Kidney (tissue), 14 donors: Measurements from ENCODE around the gene EPHA1. TPM values are rescaled to one million over a fixed set of nuclear protein-coding genes. Genes with fewer than 3 reads are reported as not detected.

Experiments
- DNase-seq, 5 donors: peaks; one replicate each; pipeline ENCODE4 v3.0.0-alpha.2; 2013 to 2020
- FAIRE-seq: peaks from 2 replicates; lab custom pipeline; 2012; peaks lifted over from hg19 to GRCh38; lab: Jason Lieb, UNC
- H3K27ac ChIP-seq, 2 donors: one replicate each; pipeline ENCODE4 v1.7.0; 2013; ENCODE audit warnings: low read depth in 2 of 2, low read length in 2 of 2, inconsistent platforms in 1 of 2
- H3K27me3 ChIP-seq: one replicate; pipeline ENCODE4 v1.7.1; 2013; ENCODE audit warnings: low read length, inconsistent platforms; ENCODE audit not compliant: control insufficient read depth, insufficient read depth
- H3K36me3 ChIP-seq, 3 donors: one replicate each; pipeline versions ENCODE4 v1.7.0 to v1.7.1; 2013; ENCODE audit warnings: low read length in 3 of 3, control low read depth in 1 of 3, inconsistent platforms in 1 of 3; ENCODE audit not compliant: insufficient read depth in 3 of 3, control insufficient read depth in 2 of 3
- H3K4me1 ChIP-seq, 3 donors: one replicate each; pipeline versions ENCODE4 v1.7.0 to v1.7.1; 2013; ENCODE audit warnings: low read length in 3 of 3, inconsistent platforms in 1 of 3, low read depth in 1 of 3; ENCODE audit not compliant: control insufficient read depth in 2 of 3, insufficient read depth in 2 of 3
- H3K4me3 ChIP-seq, 3 donors: one replicate each; pipeline versions ENCODE4 v1.7.0 to v1.8.1; 2013; ENCODE audit warnings: low read length in 3 of 3, control low read depth in 1 of 3, inconsistent platforms in 1 of 3
- H3K9ac ChIP-seq, 3 donors: one replicate each; pipeline versions ENCODE4 v1.7.0 to v1.7.1; 2013; ENCODE audit warnings: low read length in 3 of 3, control low read depth in 1 of 3, inconsistent platforms in 1 of 3
- H3K9me3 ChIP-seq, 3 donors: one replicate each; pipeline versions ENCODE4 v1.7.0 to v1.7.1; 2013; ENCODE audit warnings: low read length in 3 of 3, control low read depth in 1 of 3, inconsistent platforms in 1 of 3; ENCODE audit not compliant: control insufficient read depth in 2 of 3, insufficient read depth in 1 of 3
- CTCF ChIP-seq: IDR thresholded peaks from 3 replicates; pipeline ENCODE4 v1.5.1; 2012; ENCODE audit warnings: mild to moderate bottlenecking, moderate library complexity, borderline replicate concordance; ENCODE audit not compliant: insufficient read depth; ENCODE audit errors: extremely low read depth
- intact Hi-C: fragments of 100-400 bp; cut with DNase I; formaldehyde crosslinking; loops from one replicate; pipeline ENCODE4 v1.11.1; 2022
- polyA plus RNA-seq: library from polyadenylated mRNA; stranded (reverse); fragments of 350-450 nt; fragmentation: Illumina TruSeq; extraction: RNeasy Lipid Tissue Mini Kit (QIAGEN cat#74804); gene quantifications from one replicate; pipeline ENCODE4 v1.2.3, GENCODE V29; 2014; ENCODE audit warnings: low read depth, low replicate concordance; ENCODE audit not compliant: insufficient read depth
- total RNA-seq: library from RNA; stranded (reverse); fragmentation: NEBNext Ultra II Directional; extraction: Animal tissue kit (Norgen Biotek cat#: 25700); gene quantifications from one replicate; pipeline ENCODE4 v1.2.1, GENCODE V29; 2021
- donor health status: control.
- donor health status: control.
- donor health status: control.
- donor health status: control.
- donor health status: control.
- donor health status: DM: yes; HTN: yes; CAD: no.
- donor health status: Normal renal cell carcinoma (clear cell type).

The EPHA1 gene
- total and polyA plus RNA-seq, 2 donors from 2014 or later = 6.9 to 22.3 TPM

- H3K4me3 ChIP-seq = no peak overlapping the region
- TF ChIP-seq CTCF = no peak
- H3K9ac ChIP-seq = no peak overlapping the region
- DNase-seq (no peak), FAIRE-seq (no peak)
- no peaks in the 10 kb centered on the region for H3K27me3 ChIP-seq
- intact Hi-C loops = no loop called here
- H3K27ac ChIP-seq = no peak overlapping the region
- no peaks in the 10 kb centered on the region for H3K36me3 ChIP-seq
- no peaks in the 10 kb centered on the region for H3K4me1 ChIP-seq
- H3K9me3 ChIP-seq = no peaks in the 10 kb centered on the region
These were observed 57.6 kb downstream of the EPHA1 start for GRCh38 chr7:143351060-143351459.

GRCh38 chr7:143347950-143348349 lies 60.7 kb downstream of the EPHA1 start:
- H3K27ac ChIP-seq = no peak overlapping the region
- no peak for FAIRE-seq
- H3K36me3 ChIP-seq = no peaks in the 10 kb centered on the region
- no peak for DNase-seq
- intact Hi-C loops = no loop called here
- no peaks in the 10 kb centered on the region for H3K9me3 ChIP-seq
- no peaks in the 10 kb centered on the region for H3K4me1 ChIP-seq
- TF ChIP-seq CTCF = no peak
- no peak overlapping the region for H3K4me3 ChIP-seq
- H3K9ac ChIP-seq = no peak overlapping the region
- no peaks in the 10 kb centered on the region for H3K27me3 ChIP-seq

- Histone ChIP-seq H3K27ac (no peak overlapping the region), H3K4me1 (no peaks in the 10 kb centered on the region), H3K27me3 (no peaks in the 10 kb centered on the region), H3K9ac (no peak overlapping the region), H3K4me3 (no peak overlapping the region), H3K9me3 (no peaks in the 10 kb centered on the region), H3K36me3 (no peaks in the 10 kb centered on the region)
- FAIRE-seq = no peak
- DNase-seq = no peak
- TF ChIP-seq CTCF = no peak
- intact Hi-C loops = no loop called here
These were observed 62.6 kb downstream of the EPHA1 start for GRCh38 chr7:143346018-143346417.

GRCh38 chr7:143345428-143345900 lies 63.2 kb downstream of the EPHA1 start:
- H3K4me3 ChIP-seq = peak overlapping the region in 1 of 3 donors; percentile 12

More at GRCh38 chr7:143345428-143345900, 63.2 kb downstream of the EPHA1 start:
- TF ChIP-seq CTCF = peak; percentile 53
- FAIRE-seq (no peak), DNase-seq (peak; percentile 69 to 84 (median 79))
- H3K27me3 ChIP-seq = no peaks in the 10 kb centered on the region
- H3K4me1 ChIP-seq = no peaks in the 10 kb centered on the region
- H3K9me3 ChIP-seq = no peaks in the 10 kb centered on the region
- no peak overlapping the region for H3K9ac ChIP-seq
- H3K36me3 ChIP-seq = no peaks in the 10 kb centered on the region
- intact Hi-C loops = no loop called here
- H3K27ac ChIP-seq = no peak overlapping the region
